IPS-18c (cell line): ENCODE measurements around the gene RFC4.

Experiments
- H3K4me3 ChIP-seq: 2 replicates; pipeline ENCODE4 v1.7.0; 2013; ENCODE audit warnings: low read depth, mild to moderate bottlenecking, low read length, moderate library complexity; ENCODE audit not compliant: insufficient read depth
- H3K9me3 ChIP-seq: one replicate; pipeline ENCODE4 v1.6.1; 2013; ENCODE audit warnings: mild to moderate bottlenecking, low read length, moderate library complexity; ENCODE audit not compliant: control insufficient read depth, insufficient read depth

Gene RFC4

DNA sequence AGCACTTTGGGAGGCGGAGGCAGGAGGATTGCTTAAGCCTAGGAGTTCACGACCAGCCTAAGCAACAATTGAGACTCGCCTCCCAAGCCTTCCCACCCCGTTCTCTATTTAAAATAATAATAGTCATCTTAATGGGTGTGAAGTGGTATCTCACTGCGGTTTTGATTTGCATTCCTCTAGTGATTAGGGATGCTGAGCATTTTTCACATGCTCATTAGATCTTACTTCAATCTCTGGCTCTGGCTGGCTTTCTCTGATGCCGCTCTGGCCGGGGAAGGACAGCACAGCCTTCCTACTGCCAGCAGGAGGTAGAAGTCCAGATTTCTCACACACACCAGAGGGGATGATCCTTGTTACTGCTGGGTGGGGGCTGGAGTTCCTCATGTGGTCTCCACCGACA lies 30.3 kb downstream of the RFC4 start:
- Histone ChIP-seq H3K9me3 (peaks cover 2% of the 10 kb centered on the region), H3K4me3 (no peak overlapping the region)

DNA sequence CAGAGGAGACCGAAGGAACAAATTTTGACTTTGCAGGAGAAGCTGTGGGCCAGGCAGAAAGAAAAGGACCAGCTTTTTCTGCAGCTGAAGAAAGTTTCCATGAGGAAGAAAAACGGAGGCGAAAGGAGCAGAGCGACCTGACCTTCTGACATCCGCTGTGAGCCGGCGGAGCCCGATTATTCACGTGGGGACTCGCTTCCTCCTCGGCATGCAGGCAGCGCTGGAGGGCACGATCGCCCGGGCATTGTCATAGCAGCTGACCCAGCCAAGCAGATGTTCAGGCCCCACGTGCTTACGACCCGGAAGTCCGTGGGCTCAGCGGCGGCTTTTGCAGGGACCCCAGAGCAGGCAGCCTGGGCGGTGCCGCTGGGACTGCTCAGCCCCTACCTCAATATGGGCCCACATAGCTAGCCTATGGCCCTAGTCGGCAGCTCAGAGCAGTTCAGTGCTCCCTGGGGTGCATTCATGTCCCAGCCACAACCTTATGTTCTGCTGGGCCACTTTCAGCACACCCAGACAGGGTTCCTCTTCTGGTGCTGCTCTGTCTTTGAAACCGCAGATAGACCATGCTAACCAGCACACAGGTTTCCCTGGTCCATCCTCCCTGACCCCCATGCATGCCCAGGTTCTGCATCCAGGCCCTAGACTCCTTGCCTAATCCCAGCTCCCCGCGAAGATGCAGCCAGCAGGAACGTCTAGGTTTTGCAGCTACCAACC lies 33.4 kb downstream of the RFC4 start:
- peaks cover 2% of the 10 kb centered on the region for H3K9me3 ChIP-seq
- H3K4me3 ChIP-seq: peak overlapping the region; percentile 15; the same call in 1 of the 2 replicates

DNA sequence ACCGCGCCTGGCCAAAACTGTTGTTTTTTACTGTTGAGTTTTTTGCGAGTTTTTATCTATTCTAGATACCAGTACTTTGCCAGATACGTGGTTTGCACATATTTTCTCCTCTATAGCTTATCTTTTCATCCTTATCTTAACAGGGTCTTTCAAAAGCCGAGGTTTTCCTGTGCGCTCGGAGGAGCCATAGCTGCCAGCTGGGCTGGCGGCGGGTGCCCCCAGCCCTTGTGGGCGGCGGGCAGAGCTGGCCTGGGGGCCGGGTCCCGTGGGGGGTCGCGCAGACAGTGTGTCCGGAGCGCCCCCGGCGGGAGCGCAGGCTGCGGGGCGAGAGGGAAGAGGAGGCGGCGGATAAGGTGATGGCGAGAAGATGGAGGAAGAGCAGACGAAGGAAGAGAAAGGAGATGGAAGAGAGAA lies 34.0 kb downstream of the RFC4 start:
- Histone ChIP-seq H3K9me3 (peaks cover 2% of the 10 kb centered on the region), H3K4me3 (peak overlapping the region; percentile 15; the same call in 1 of the 2 replicates)

DNA sequence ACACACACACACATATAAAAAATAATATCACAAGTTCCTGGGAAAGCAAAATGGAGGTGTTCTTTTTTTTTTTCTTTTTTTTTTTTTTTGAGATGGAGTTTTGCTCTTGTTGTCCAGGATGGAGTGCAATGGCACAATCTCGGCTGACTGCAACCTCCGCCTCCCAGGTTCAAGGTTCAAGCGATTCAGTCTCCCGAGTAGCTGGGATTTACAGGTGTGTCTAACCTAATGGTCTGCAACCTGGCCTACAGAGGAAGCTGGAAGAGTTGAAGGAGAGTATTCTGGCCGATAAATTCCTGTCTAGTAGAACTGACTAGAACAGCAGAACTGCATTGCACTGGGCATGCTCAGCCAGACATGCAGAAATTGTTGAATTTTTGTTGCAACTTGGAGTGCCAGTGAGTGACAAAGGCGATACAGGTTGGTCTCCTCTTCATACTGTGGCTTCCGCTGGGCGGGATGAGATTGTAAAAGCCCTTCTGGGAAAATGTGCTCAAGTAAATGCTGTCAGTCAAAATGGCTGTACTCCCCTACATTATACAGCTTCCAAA lies 45.3 kb downstream of the RFC4 start:
- H3K9me3 ChIP-seq: no peaks in the 10 kb centered on the region
- H3K4me3 ChIP-seq: no peak overlapping the region

DNA sequence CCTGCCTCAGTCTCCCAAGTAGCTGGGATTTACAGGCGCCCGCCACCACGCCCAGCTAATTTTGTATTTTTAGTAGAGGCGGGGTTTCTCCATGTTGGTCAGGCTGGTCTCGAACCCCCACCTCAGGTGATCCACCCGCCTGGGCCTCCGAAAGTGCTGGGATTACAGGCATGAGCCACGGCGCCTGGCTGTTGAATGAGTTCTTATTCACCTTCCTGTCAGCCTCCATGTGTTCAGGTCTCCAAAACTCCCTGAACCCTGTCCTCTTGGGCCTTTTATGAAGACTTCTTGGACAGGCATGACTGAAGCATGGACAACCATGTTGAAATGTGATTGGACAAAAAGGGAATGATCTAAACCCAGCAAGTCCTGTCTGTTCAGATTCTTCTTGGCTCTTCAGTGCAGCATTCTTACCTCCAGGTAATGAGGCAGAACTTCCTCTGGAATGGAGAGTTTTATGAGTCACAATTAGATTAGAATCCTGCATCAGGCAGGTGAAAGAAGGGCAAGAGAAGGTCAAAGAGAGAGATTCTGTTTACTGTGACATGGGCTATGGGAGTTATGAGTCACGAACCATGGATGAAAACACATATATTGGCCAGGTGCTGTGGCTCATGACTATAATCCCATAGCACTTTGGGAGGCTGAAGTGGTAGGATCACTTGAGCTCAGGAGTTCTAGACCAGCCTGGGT lies 46.0 kb downstream of the RFC4 start:
- H3K4me3 ChIP-seq: no peak overlapping the region

DNA sequence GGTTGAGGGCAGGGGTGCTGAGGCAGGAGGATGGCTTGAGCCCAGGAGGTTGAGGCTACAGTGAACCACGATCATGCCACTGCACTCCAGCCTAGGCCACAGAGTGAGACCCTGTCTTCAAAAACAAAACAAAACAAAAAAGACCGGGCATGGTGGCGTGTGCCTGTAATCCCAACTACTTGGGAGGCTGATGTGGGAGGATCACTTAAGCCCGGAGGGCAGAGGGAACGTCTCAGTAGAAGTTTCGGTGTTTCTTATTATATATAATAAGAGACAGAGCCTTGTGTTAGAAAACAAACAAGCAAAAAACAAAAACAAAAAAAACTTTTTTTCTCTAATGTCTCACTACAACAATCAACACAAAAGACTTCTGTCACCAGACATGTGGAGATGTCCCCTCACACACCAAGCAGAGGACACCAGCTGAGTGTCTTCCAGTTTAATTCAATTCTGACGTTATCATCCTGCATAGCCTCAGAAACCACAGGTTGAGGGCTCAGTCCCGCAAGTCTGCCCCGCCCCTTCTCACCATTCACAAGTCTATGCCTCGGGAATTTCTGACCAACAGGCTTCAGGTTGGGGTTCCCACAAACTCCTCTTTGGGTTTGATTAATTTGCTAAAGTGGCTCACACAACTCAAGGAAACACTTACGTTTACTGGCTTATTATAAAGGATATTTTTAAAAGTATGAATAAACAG lies 46.9 kb downstream of the RFC4 start:
- Histone ChIP-seq H3K9me3 (no peaks in the 10 kb centered on the region), H3K4me3 (no peak overlapping the region)

More for the DNA sequence above, 46.0 kb downstream of the RFC4 start:
- H3K9me3 ChIP-seq: no peaks in the 10 kb centered on the region

DNA sequence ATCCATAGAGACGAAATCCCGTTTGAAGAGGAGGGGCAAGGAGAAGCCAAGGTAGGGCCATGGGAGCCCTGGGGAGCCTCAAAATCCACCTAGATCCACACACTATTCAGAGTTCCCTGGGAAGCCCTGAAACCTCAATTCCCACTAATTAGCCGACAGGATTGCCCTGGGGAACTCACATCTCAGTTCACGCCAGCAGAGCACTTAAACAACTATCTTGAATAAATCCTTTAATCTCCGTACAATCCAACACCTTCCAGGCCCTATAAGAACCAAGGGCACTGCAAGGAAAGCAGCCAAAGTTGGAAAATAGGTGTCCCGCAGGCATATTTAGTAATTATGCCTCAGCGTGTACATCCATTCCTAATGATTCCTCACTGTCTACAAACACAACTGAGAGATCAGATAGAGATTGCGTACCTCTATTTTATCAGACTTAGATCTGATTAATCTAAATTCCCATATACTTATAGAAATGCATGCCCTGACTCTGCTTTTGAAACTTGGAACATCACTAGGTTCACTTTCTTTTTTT lies 48.5 kb downstream of the RFC4 start:
- H3K9me3 ChIP-seq: no peaks in the 10 kb centered on the region
- no peak overlapping the region for H3K4me3 ChIP-seq

DNA sequence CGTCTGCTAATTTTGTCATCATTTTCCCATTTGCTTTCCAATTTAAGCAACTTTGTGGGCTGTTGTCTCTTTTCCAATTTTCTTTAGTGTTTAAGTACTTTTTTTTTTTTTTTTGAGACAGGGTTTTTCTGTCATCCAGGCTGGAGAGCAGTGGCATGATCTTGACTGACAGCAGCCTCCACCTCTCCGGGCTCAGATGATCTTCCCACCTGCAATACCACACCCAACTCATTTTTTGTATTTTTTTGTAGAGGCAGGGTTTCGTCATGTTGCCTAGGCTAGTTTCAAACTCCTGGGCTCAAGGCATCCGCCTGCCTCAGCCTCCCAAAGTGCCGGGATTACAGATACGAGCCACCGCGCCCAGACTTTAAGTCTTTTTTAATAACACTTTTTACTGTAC lies 49.1 kb downstream of the RFC4 start:
- no peaks in the 10 kb centered on the region for H3K9me3 ChIP-seq
- H3K4me3 ChIP-seq: no peak overlapping the region

DNA sequence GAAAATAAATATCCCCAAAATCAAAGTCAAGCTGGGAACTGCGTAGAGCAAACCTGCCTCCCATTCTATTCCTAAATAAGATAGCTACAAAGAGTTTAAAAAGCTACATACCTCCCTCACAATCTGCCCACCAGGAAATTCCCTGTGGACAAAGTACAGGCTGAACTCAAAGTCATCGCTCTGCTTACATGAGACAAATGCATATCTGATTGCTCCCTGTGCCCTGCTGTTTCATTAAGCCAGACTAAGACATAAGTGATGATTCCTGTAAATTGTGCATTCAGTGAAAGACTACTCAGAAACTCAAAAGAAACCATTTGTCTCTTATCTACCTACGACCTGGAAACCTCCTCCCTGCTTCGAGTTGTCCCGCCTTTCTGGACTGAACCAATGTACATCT lies 51.4 kb downstream of the RFC4 start:
- H3K4me3 ChIP-seq: no peak overlapping the region
- no peaks in the 10 kb centered on the region for H3K9me3 ChIP-seq

DNA sequence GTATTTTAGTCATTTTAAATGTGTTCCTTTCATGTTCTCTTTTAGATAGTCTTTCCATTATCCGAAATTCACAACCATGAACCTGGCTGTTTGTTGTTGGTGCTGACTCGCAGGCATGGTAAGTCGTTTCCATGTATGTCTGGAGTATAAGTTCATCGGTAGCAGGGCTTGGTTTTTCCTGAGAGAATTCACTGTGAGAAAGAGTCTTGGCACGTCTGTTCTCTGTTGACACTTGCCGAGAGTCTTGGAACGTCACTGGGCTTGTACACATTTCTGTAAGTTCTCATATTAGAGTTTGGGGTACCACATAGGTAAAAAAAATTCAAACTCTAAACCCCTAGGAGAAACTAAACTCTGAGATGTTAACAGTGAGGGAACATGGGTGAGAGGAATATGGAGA lies 52.3 kb downstream of the RFC4 start:
- no peak overlapping the region for H3K4me3 ChIP-seq
- no peaks in the 10 kb centered on the region for H3K9me3 ChIP-seq

DNA sequence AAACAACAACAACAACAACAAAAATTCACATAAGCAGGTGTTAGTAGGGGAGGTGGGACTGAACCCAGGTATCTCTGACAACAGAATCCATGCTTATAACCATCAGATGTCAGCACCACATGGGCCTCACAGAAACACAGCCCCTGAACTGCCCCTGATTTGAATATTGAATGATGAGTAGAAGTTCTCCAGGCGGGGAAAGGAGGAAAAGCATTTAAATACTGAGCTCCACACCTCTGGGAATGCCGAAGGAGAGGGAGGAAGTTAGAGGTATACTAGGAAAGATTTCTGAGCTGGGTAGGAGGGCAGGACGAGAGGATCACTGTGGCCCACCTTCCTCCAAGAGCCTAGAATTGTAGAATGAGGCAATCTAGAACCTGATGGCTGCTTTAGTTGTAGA lies 54.8 kb downstream of the RFC4 start:
- Histone ChIP-seq H3K4me3 (no peak overlapping the region), H3K9me3 (no peaks in the 10 kb centered on the region)

DNA sequence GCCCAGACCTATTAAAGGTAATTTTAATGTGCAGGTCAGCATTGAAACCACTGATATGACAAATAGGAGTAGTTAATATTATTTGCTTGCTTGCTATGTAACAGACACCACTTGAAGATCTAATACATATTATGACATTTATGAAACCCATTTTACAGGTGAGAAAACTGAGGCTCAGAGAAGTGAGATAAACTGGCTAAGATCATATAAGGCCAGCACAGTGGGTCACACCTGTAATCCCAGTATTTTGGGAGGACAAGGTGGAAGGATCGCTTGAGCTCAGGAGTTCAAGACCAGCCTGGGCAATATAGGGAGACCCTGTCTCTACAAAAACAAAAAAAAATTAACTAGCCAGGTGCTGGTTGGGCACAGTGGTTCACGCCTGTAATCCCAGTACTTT lies 56.0 kb downstream of the RFC4 start:
- H3K9me3 ChIP-seq: no peaks in the 10 kb centered on the region

DNA sequence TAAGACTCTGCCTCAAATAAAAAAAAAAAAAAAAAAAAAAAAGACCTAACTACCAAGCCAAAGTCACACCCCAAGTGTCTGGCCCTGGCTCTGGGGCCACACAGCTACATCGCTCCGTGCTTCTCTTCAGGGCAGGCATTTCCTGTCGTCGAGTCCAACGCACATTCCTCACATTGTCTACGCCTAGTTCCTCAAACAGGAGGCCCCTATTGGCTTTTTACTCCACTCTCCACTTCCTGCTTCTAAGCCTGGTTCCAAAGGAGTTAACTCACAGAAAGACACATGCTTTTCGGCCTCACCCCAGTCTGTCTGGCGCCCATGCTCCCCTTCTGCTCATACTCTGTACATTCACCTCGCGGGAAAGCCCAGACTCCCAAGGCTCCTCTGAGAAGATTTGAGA lies 60.3 kb downstream of the RFC4 start:
- Histone ChIP-seq H3K4me3 (no peak overlapping the region), H3K9me3 (no peaks in the 10 kb centered on the region)

More for the DNA sequence above, 56.0 kb downstream of the RFC4 start:
- no peak overlapping the region for H3K4me3 ChIP-seq

DNA sequence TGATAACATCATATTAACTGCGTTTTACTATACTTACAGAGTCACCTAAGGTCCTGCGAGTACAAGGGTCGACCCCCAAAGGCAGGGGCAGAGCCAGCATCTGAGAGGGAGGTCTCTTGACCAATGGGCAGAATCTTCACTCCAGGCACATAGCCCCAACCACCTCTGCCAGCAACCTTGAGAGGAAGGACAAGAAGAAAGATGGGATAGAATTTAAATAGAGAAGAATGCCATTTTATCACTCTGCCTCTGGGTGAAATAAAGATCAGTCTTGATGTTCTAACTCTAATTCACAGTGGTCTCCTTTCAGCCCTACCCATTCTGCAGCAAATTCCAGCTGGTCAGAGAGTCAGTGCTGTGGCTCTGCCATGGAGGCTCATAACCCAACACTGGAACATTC lies 62.6 kb downstream of the RFC4 start:
- no peaks in the 10 kb centered on the region for H3K9me3 ChIP-seq
- H3K4me3 ChIP-seq: no peak overlapping the region

DNA sequence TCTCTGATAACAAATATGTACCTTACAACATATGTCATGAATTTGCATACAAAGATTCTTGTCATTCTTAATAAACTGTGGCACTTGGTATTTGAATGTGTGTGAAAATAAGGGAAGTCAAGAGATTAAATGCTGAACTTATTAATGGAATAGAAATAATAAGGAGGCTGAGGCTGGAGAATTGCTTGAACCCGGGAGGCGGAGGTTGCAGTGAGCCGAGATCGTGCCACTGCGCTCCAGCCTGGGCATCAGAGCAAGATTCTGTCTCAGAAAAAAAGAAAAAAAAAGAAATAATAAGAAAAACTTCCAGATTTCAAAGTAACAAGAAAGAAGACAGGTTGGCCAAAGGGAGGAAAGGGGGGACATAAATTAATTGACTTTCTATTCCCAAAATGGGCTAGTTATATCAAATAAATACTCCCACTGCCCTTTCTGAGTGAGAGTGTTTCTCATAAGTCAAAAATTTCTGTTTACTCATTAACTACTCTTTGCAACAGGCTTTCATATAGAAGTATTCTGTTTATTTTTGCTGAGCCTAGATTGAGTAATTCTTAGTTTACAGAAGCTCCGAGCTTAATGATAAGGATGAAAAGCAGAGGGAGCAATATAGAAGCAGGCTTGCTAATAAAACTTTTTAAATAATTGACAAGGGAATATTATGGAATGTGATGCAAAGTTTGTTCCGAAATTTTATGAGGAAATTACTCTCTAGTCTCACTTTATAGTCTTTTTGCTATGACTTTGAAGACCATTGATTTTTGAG lies 63.5 kb downstream of the RFC4 start:
- no peaks in the 10 kb centered on the region for H3K9me3 ChIP-seq

More for the DNA sequence above, 63.5 kb downstream of the RFC4 start:
- H3K4me3 ChIP-seq: no peak overlapping the region
